Astrocyte (in vitro differentiated cells and primary cell): ENCODE results near the gene AKNAD1. TPM values are rescaled to one million over a fixed set of nuclear protein-coding genes. Genes with fewer than 3 reads are reported as not detected.

Source experiments
- DNase-seq: peaks from one replicate; pipeline ENCODE4 v3.0.0-alpha.2; 2010; ENCODE audit warnings: low read depth
- FAIRE-seq: peaks from 2 replicates; lab custom pipeline; 2011; peaks lifted over from hg19 to GRCh38; lab: Jason Lieb, UNC
- H2AFZ ChIP-seq: 2 replicates; pipeline ENCODE4 v1.6.0; 2012; ENCODE audit warnings: low read depth, low read length, inconsistent platforms
- H3K27ac ChIP-seq: 2 replicates; pipeline ENCODE4 v1.5.1; 2011; ENCODE audit warnings: low read depth, low read length, inconsistent platforms
- H3K27me3 ChIP-seq: 2 replicates; pipeline ENCODE4 v1.6.0; 2011; ENCODE audit warnings: low read length, inconsistent platforms; ENCODE audit not compliant: insufficient read depth
- H3K36me3 ChIP-seq: 2 replicates; pipeline ENCODE4 v1.5.1; 2011; ENCODE audit warnings: low read length, inconsistent platforms; ENCODE audit not compliant: insufficient read depth
- H3K4me1 ChIP-seq: 2 replicates; pipeline ENCODE4 v1.5.1; 2011; ENCODE audit warnings: low read length, inconsistent platforms; ENCODE audit not compliant: insufficient read depth
- H3K4me2 ChIP-seq: 2 replicates; pipeline ENCODE4 v1.6.0; 2012; ENCODE audit warnings: low read length, inconsistent platforms
- H3K4me3 ChIP-seq: 2 replicates; pipeline ENCODE4 v1.5.1; 2011; ENCODE audit warnings: low read depth, mild to moderate bottlenecking, low read length, inconsistent platforms; ENCODE audit not compliant: insufficient read depth
- H3K79me2 ChIP-seq: 2 replicates; pipeline ENCODE4 v1.6.0; 2012; ENCODE audit warnings: mild to moderate bottlenecking, low read length, inconsistent platforms; ENCODE audit not compliant: insufficient read depth
- H3K9ac ChIP-seq: 2 replicates; pipeline ENCODE4 v1.6.0; 2012; ENCODE audit warnings: mild to moderate bottlenecking, low read length, inconsistent platforms
- H3K9me3 ChIP-seq: 2 replicates; pipeline ENCODE4 v1.5.1; 2012; ENCODE audit warnings: low read depth, mild to moderate bottlenecking, low read length, inconsistent platforms; ENCODE audit not compliant: insufficient read depth
- H4K20me1 ChIP-seq: 2 replicates; pipeline ENCODE4 v1.6.0; 2012; ENCODE audit warnings: low read length, inconsistent platforms; ENCODE audit not compliant: insufficient read depth
- H3K27ac Mint-ChIP-seq: one replicate; pipeline ENCODE4 v1.8.0; 2021; ENCODE audit warnings: mild to moderate bottlenecking, mixed read lengths; ENCODE audit not compliant: unreplicated experiment
- H3K27me3 Mint-ChIP-seq: one replicate; pipeline ENCODE4 v1.8.0; 2021; ENCODE audit warnings: low read depth, mixed read lengths; ENCODE audit not compliant: unreplicated experiment
- H3K36me3 Mint-ChIP-seq: one replicate; pipeline ENCODE4 v1.8.0; 2021; ENCODE audit warnings: low read depth, mixed read lengths; ENCODE audit not compliant: unreplicated experiment
- H3K4me1 Mint-ChIP-seq: one replicate; pipeline ENCODE4 v1.8.0; 2021; ENCODE audit warnings: low read depth, mixed read lengths; ENCODE audit not compliant: unreplicated experiment
- H3K4me3 Mint-ChIP-seq: one replicate; pipeline ENCODE4 v1.8.0; 2021; ENCODE audit warnings: mild to moderate bottlenecking, moderate library complexity, mixed read lengths; ENCODE audit not compliant: unreplicated experiment
- H3K9me3 Mint-ChIP-seq: one replicate; pipeline ENCODE4 v1.8.0; 2021; ENCODE audit warnings: mild to moderate bottlenecking, mixed read lengths; ENCODE audit not compliant: unreplicated experiment
- EZH2 ChIP-seq: IDR thresholded peaks from 2 replicates; pipeline ENCODE4 v1.6.1; 2012; ENCODE audit warnings: mild to moderate bottlenecking, low read length, inconsistent platforms; ENCODE audit not compliant: insufficient read depth
- total RNA-seq: library from RNA; stranded (reverse); gene quantifications from 2 replicates; pipeline ENCODE4 v1.2.1, GENCODE V29; 2021
- TF ChIP-seq, protein P1 (sequence below): IDR thresholded peaks from 2 replicates; pipeline ENCODE4 v1.5.1; 2011; ENCODE audit warnings: low read depth, mild to moderate bottlenecking, inconsistent platforms, low read length, moderate library complexity; ENCODE audit not compliant: insufficient read depth

AKNAD1 gene
- total RNA-seq, 1 donor from 2014 or later: not detected

- DNase-seq: peak; percentile 65
- H3K27me3 ChIP-seq: no peaks in the 10 kb centered on the region
- H3K4me3 ChIP-seq: no peak overlapping the region
- H3K4me1 ChIP-seq: peaks cover 32% of the 10 kb centered on the region
- no peaks in the 10 kb centered on the region for H3K27me3 Mint-ChIP-seq
- peak overlapping the region; percentile 98 for H3K27ac ChIP-seq
- FAIRE-seq: no peak
- peaks cover 20% of the 10 kb centered on the region for H3K4me1 Mint-ChIP-seq
- no peak for TF ChIP-seq EZH2
- TF ChIP-seq, protein P1, sequence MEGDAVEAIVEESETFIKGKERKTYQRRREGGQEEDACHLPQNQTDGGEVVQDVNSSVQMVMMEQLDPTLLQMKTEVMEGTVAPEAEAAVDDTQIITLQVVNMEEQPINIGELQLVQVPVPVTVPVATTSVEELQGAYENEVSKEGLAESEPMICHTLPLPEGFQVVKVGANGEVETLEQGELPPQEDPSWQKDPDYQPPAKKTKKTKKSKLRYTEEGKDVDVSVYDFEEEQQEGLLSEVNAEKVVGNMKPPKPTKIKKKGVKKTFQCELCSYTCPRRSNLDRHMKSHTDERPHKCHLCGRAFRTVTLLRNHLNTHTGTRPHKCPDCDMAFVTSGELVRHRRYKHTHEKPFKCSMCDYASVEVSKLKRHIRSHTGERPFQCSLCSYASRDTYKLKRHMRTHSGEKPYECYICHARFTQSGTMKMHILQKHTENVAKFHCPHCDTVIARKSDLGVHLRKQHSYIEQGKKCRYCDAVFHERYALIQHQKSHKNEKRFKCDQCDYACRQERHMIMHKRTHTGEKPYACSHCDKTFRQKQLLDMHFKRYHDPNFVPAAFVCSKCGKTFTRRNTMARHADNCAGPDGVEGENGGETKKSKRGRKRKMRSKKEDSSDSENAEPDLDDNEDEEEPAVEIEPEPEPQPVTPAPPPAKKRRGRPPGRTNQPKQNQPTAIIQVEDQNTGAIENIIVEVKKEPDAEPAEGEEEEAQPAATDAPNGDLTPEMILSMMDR: no peak
- H3K9me3 Mint-ChIP-seq: peaks cover 2% of the 10 kb centered on the region
- H2AFZ ChIP-seq: no peak overlapping the region
- no peaks in the 10 kb centered on the region for H3K9me3 ChIP-seq
- peak overlapping the region; percentile 27 for H3K27ac Mint-ChIP-seq
- peaks cover 7% of the 10 kb centered on the region for H3K36me3 ChIP-seq
- H4K20me1 ChIP-seq: no peaks in the 10 kb centered on the region
- H3K9ac ChIP-seq: no peak overlapping the region
- no peak overlapping the region for H3K4me3 Mint-ChIP-seq
- H3K79me2 ChIP-seq: no peaks in the 10 kb centered on the region
- H3K4me2 ChIP-seq: no peak overlapping the region
- peaks cover 4% of the 10 kb centered on the region for H3K36me3 Mint-ChIP-seq
These were observed 42.4 kb downstream of the AKNAD1 start for GRCh38 chr1:108814343-108815125.

GRCh38 chr1:108813326-108813725 lies 43.6 kb downstream of the AKNAD1 start:
- DNase-seq: no peak
- Histone ChIP-seq H3K27me3 (no peaks in the 10 kb centered on the region), H3K9ac (no peak overlapping the region), H2AFZ (no peak overlapping the region), H3K79me2 (no peaks in the 10 kb centered on the region), H3K9me3 (no peaks in the 10 kb centered on the region), H4K20me1 (no peaks in the 10 kb centered on the region), H3K36me3 (peaks cover 12% of the 10 kb centered on the region), H3K4me2 (no peak overlapping the region), H3K4me1 (peaks cover 32% of the 10 kb centered on the region), H3K4me3 (no peak overlapping the region), H3K27ac (no peak overlapping the region)
- Mint-ChIP-seq H3K36me3 (peaks cover 7% of the 10 kb centered on the region), H3K4me1 (peaks cover 20% of the 10 kb centered on the region), H3K9me3 (peaks cover 2% of the 10 kb centered on the region), H3K27ac (no peak overlapping the region), H3K4me3 (no peak overlapping the region), H3K27me3 (no peaks in the 10 kb centered on the region)
- TF ChIP-seq EZH2: no peak
- TF ChIP-seq, protein P1: no peak
- no peak for FAIRE-seq

GRCh38 chr1:108811611-108812010 lies 45.3 kb downstream of the AKNAD1 start:
- Histone ChIP-seq H3K9ac (no peak overlapping the region), H3K9me3 (no peaks in the 10 kb centered on the region), H3K27ac (no peak overlapping the region), H3K27me3 (no peaks in the 10 kb centered on the region), H3K4me1 (peaks cover 21% of the 10 kb centered on the region), H2AFZ (no peak overlapping the region), H4K20me1 (no peaks in the 10 kb centered on the region), H3K79me2 (no peaks in the 10 kb centered on the region), H3K4me3 (no peak overlapping the region), H3K4me2 (no peak overlapping the region), H3K36me3 (peaks cover 17% of the 10 kb centered on the region)
- H3K27ac Mint-ChIP-seq: no peak overlapping the region
- H3K4me3 Mint-ChIP-seq: no peak overlapping the region
- no peak for DNase-seq
- no peak for TF ChIP-seq EZH2
- TF ChIP-seq, protein P1: no peak
- peaks cover 11% of the 10 kb centered on the region for H3K4me1 Mint-ChIP-seq
- H3K27me3 Mint-ChIP-seq: no peaks in the 10 kb centered on the region
- peaks cover 7% of the 10 kb centered on the region for H3K36me3 Mint-ChIP-seq
- H3K9me3 Mint-ChIP-seq: no peaks in the 10 kb centered on the region
- FAIRE-seq: no peak
